GM20000 (cell line): ENCODE data around the gene CEP72.
"Not testable (repeated sequence)": the region's sequence is repeated elsewhere in the genome, so short reads cannot be mapped to it uniquely, and the experiment has no call there.

Experiments used
- DNase-seq: peaks from one replicate; pipeline ENCODE4 v3.0.0; 2012; ENCODE audit warnings: low spot score
- TF ChIP-seq, protein P1 (sequence below): IDR thresholded peaks from 2 replicates; pipeline ENCODE4 v1.5.1; 2012; ENCODE audit warnings: mild to moderate bottlenecking, control low read depth; ENCODE audit errors: extremely low read depth, missing control alignments

The CEP72 gene

DNA sequence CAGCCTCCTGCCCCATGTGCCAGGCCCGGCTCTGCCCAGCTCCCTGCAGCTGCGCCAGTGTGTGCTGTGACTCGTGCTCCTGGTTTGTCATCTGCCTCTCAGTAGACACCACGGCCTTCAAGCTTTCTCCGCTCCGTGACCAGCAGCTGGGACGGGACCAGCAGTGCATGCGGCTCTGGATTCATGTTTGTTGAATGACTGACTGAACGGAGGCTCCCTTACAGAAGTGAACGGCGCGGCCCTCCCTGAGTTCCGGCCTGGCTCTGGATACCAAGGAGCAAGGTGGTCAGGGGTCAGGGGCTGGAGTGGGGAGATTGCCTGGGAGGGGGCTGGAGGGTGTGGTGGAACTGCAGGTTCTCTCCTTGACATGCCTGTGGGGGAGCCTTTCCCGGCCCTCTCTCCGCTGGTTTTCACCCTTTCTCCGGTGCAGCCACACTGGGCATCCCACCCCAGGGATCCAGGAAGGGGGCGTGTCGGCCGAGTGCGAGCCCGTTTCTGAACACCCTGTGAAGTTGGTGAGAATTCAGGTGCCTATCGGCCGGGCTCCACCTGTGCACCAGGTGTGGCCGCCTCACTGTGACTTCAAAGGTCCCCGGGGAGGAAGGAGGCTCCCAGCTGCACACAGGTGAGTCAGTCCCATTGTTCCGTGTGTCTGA lies 11.1 kb upstream of the CEP72 start:
- no peak for DNase-seq
- TF ChIP-seq, protein P1, sequence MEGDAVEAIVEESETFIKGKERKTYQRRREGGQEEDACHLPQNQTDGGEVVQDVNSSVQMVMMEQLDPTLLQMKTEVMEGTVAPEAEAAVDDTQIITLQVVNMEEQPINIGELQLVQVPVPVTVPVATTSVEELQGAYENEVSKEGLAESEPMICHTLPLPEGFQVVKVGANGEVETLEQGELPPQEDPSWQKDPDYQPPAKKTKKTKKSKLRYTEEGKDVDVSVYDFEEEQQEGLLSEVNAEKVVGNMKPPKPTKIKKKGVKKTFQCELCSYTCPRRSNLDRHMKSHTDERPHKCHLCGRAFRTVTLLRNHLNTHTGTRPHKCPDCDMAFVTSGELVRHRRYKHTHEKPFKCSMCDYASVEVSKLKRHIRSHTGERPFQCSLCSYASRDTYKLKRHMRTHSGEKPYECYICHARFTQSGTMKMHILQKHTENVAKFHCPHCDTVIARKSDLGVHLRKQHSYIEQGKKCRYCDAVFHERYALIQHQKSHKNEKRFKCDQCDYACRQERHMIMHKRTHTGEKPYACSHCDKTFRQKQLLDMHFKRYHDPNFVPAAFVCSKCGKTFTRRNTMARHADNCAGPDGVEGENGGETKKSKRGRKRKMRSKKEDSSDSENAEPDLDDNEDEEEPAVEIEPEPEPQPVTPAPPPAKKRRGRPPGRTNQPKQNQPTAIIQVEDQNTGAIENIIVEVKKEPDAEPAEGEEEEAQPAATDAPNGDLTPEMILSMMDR = no peak

DNA sequence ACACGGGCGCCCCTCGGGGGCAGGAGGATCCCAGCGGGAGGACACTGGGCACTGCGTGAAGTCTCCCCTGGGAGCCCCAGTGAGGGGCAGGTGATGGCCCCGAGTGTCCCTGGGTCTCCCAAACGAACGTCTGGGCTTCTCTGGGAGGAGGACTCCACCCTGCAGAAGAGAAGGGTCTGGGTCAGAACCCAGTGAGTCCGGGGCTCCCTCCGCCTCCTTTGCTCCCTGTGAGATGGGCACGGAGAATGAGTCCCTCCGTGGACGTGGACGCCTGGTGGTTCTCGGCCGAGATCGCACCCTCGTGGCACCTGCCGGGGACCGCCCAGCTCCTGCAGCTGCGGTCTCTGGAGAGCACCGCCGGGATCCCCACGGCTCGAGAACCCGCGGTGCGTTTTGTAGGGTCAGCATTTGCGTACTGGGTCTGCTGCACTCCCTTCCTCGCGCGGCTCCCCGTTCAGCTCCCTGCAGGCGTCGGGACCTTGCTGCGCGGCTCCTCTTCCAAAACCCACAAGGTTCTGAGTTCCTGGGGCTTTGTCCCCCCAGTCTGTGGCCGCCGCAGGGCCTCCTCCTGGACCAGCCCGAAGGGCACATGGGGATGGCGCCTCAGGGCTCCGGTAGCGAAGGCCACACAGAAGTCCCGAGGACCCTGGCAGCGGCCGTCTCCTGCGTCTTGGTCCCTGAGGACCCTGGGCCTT lies 10.2 kb upstream of the CEP72 start:
- DNase-seq = no peak
- TF ChIP-seq, protein P1 = no peak

DNA sequence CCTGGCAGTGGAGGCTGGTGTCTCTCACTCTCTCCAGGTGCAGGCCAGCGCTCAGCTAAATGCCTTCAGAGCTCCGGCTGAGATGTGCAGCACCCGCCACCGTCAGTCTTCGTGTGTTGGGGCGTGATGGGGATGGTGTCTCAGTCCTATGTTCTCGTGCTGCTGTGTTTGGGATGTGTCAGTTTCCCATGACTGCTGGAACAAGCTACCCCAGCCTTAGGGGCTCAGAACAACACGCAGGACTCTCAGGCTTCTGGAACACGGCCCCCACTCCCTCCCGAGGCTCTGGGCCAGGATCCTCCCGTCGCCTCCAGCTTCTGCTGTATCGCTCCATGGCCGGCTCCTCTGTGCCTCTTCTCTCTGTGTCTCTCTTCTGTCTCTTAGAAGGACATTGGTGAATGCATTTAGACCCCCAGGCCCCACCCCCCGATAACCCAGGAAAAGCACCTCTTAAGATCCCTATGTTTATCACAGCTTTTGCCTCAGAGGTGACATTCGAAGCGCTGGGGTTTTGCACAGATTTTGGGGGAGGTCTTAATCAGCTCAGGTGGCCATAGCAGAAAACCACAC lies 9.6 kb upstream of the CEP72 start:
- TF ChIP-seq, protein P1 = no peak
- no peak for DNase-seq

DNA sequence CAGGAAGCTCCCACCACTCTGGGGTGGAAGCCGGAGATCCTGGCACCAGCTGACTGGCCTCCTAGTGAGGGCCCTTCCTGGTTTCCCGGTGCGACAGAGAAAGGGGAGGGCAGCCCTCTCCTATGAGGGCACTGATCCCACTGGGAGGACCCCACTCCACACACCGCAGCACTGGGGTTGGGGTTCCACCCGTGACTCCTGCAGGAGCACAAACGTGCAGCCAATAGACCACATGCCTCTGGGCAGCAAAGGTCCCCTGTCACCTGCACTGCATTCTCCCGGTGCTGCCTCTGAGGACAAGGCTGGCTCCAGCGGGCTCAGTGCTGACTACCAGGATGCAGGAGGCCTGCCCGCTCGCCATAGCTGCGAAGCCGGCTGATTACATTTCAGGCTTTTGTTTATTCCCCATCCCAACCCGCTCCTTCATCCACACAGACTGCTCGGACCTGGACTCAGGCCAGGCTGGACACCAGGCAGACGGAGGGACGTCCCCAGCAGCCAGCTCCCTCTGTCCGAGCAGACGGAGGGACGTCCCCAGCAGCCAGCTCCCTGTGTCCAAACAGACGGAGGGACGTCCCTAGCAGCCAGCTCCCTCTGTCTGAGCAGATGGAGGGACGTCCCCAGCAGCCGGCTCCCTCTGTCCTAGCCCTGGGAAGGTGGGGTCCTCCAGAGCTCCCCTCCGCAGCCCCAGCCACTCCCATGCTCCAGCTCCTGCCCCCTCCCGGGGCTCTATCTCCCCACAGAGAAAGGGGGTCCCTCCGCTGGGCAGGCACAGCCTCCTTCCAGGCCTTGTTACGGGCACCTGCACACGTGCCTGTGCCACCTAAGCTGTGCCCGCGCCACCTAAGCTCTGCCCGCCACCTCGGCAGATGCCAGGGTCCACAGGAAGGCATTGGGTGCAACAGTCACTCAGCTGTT lies 8.8 kb upstream of the CEP72 start:
- TF ChIP-seq, protein P1 = no peak
- DNase-seq = no peak

DNA sequence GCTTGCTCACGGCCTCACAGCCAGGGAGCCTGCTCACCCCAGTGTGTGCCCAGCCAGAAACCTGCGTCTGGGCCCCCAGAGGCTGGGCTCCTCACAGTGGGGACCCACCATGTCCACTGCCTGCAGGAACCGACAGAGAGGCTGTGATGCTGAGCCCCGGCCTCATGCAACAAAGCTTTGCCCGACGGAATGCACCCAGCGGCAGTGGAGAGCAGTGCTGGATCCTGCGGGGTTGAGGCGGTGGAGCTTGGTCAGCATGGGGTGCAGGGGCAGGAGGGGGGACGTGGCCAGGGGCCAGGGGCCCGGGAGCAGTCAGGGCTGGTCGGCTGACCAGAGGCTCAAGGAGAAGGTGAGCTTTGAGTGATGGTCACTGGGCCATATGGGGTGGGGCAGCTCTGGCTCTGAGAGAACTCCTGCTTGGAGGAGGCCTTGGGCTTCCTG lies 7.7 kb upstream of the CEP72 start:
- no peak for DNase-seq
- TF ChIP-seq, protein P1 = no peak

DNA sequence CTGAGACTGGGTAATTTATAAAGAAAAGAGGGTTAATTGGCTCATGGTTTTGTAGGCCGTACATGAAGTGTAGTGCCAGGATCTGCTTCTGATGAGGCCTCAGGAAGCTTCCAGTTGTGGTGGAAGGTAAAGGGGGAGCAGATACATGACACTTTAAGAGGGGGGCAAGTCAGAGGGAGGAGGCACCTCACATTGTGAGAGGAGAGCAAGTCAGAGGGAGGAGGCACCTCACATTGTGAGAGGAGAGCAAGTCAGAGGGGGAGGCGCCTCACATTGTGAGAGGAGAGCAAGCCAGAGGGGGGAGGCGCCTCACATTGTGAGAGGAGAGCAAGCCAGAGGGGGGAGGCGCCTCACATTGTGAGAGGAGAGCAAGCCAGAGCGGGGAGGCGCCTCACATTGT lies 7.0 kb upstream of the CEP72 start:
- DNase-seq = not testable (repeated sequence)

DNA sequence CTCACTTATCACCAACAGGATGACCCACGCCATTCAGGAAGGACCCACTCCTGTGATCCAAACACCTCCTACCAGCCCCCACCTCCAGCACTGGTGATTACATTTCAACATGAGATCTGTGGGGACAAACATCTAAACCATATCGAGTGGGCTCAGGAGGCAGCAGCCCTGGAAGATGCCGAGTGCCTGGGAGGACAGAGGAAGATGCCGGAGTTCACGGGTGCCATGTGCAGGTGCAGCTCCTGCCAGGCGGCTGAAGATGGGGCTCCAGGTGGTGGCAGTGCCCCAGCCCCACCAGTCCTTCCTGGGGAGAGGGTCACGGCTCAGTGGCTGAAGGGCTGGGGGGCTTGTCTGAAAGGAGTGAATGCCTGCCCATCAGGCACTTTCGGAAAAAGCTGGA lies 6.1 kb upstream of the CEP72 start:
- TF ChIP-seq, protein P1 = no peak
- DNase-seq = no peak
